ENCODE results near the gene WBP1.
"Not testable (repeated sequence)": the region's sequence is repeated elsewhere in the genome, so short reads cannot be mapped to it uniquely, and the experiment has no call there.

The WBP1 gene

GRCh38 chr2:74458132-74458937 lies at the start of gene WBP1:
TSS of gene WBP1 (plus strand) at chr2:74458438. CDS start at chr2:74458603, 165 bp downstream.
- DNase-seq, result peak; percentile 100

GRCh38 chr2:74413001-74413698 lies 45.1 kb upstream of the WBP1 start:
- DNase-seq, result no peak

DNA sequence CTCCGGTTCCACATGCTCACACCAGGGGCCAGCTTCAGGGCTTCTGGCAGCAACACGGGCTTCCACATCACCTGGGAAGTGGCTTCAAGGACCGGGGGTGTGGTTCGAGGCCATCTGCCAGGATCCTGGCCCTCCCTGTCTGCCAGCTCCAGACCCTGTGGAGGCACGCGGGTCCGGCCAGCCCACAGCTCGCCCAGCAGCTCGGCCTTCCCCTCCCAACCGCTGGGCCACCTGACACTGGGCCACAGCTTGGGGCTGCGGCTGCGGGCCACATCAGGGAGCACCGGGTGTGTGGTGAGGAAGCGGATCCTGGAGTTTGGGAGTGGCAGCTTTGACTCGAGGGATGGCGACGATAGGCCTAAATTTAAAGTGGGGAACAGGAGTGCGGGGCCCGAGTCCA lies 43.8 kb upstream of the WBP1 start:
- DNase-seq, result no peak

GRCh38 chr2:74414881-74415761 lies 43.1 kb upstream of the WBP1 start:
- peak; percentile 22 for DNase-seq

- DNase-seq, result peak; percentile 16
These were observed 42.4 kb upstream of the WBP1 start for GRCh38 chr2:74415762-74416395.

GRCh38 chr2:74416778-74417177 lies 41.5 kb upstream of the WBP1 start:
- no peak for DNase-seq

GRCh38 chr2:74417197-74417596 lies 41.0 kb upstream of the WBP1 start:
- no peak for DNase-seq

DNA sequence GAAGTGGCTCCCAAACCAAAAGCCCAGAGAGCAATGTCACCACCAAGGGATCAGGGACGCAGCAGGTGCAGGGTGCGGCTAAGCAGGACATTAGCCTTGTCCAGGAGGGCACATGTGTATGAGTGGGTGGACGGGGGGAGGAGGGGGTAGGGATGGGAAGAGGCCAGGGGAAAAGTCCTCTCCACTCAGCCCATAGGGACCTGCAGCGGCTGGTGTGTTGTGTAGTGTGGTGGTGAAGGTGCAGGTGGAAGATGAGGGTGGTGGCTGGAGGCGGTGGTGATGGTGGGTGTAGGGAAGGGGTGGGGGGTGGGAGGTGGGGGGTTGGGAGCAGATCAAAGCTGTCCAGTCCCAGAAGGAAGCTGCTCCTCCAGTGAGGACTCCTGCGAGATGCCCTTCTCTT lies 40.5 kb upstream of the WBP1 start:
- no peak for DNase-seq

GRCh38 chr2:74418312-74418711 lies 39.9 kb upstream of the WBP1 start:
- DNase-seq, result no peak

DNA sequence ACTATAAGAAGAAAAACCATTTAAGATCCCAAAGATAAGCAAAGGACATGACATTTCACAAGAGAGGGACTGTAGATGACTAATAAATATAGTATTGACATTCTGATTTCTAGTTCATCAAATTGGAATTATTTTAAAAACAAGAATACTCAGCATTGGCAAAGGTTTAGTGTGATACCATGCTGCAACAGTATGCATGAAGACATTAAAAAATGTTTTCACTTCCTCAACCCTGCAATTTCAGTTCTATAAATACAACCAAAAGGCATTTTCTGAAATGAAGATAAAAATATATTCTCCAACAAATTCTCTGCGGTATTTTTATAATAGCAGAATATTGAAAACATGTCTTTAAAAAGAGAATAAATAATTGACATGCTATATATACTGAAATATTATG lies 38.9 kb upstream of the WBP1 start:
- DNase-seq, result no peak

DNA sequence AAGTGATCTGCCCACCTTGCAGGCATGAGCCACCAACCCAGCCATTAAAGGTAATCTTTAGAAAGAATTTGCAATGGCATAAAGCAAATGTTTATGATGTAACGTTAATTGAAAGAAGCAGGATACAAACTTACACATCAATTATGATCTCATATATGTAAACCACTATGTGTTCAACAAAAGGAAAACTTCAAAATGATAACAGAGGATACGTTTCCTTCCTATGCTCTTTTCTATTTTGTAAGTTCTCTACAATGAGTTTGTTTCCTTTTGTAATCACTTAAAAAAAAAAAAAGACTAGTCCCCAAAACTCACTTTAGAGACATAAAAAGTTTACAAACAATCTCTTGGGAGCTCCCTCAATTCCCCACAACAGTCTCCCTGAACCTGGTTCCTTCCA lies 38.2 kb upstream of the WBP1 start:
- DNase-seq, result no peak

DNA sequence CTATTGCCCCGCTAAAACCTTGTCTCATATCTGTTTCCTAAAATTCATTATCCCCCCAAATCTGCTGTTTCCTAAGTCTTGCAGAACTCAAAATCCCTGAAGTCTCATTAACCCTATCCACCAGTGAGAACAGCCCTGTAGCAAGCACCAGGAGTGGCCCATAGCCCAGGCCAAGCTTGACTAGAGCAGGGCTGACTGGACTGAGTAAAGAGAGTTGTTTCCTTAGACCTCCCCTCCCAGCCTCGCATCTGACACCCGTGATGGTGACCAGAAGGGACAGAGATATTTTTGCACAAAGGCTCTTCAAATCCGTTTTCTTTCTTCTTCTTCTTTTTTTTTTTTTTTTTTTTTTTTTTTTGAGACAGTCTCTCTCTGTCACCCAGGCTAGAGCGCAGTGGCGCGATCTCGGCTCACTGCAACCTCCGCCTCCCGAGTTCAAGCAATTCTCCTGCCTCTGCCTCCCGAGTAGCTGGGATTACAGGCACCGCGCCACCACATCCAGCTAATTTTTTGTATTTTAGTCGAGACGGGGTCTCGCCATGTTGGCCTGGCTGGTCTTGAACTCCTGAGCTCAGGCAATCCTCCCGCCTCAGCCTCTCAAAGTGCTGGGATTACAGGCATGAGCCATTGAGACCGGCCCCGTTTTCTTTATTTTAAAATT lies 37.7 kb upstream of the WBP1 start:
- DNase-seq, result not testable (repeated sequence)

DNA sequence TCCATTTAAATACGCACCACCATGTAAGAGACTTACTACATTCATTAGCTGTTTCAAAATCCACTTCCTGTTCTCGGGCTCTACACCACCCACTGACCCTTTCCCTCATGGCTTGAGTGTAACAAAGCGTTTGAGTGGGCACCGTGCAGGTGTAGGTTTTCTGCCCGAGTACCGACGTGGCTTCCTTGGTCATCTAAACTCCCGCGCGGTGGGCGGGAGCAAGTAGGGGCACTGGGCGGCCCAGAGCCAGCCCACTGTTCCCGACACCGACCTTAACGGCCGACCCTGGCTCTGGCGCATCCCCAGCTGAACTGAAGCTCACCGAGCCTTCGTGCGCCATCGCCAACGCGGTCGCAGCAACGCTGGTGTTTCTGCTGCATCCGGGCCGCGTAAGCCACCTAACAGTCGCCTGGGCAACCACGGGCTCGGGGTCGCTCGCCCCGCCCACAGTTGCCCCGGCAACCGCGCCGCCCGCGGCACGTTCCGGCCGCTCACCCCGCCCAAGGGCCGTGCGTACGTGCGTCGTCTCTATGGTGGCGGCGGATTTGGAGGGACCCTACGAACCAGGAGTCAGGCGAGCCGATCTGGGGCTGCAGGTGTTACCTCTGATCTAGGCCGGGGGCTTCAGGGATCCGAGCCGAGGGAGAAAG lies 36.9 kb upstream of the WBP1 start, which contains the start of the genes C2orf81 and WDR54:
Gene C2orf81 (minus strand): TSS at position 399 of the 650 bp plus-strand sequence. CDS start 59 bp downstream, at position 340.
Gene WDR54 (plus strand): TSS at position 510 of the 650 bp plus-strand sequence. CDS start 424 bp downstream, outside the sequence.
- DNase-seq, result peak; percentile 93

DNA sequence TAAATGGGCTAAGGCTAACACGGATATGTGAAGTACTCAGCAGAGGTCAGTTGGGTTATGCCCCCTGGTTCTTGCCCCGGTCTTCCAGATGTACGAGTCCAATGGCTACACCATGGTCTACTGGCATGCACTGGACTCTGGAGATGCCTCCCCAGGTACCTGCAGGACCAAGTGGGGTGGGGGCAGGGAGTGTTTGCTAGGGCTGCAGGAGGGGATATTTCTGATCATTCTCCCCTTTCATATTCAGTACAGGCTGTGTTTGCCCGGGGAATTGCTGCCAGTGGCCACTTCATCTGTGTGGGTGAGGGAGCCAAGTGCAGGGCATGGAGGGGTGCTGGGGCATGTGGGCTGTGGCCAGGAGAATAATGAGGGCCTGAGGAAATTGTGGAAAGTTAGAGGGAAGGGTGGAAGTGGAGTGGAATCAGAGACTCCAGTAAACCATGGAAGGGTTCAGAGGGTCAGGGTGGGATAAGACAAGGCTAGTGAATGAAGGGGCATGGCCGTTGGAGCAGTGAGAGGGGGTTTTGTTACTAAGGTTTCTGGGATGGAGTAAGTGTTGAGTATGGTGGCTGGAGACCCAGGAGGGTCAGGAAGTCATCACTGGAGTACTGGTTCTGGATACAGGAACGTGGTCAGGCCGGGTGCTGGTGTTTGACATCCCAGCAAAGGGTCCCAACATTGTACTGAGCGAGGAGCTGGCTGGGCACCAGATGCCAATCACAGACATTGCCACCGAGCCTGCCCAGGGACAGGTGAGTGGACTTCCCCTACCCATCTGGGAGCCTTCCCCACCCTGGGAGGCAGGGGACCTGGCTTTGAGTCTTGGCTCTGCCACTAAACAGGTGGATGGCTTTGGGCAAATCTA lies 34.8 kb upstream of the WBP1 start:
- no peak for DNase-seq

DNA sequence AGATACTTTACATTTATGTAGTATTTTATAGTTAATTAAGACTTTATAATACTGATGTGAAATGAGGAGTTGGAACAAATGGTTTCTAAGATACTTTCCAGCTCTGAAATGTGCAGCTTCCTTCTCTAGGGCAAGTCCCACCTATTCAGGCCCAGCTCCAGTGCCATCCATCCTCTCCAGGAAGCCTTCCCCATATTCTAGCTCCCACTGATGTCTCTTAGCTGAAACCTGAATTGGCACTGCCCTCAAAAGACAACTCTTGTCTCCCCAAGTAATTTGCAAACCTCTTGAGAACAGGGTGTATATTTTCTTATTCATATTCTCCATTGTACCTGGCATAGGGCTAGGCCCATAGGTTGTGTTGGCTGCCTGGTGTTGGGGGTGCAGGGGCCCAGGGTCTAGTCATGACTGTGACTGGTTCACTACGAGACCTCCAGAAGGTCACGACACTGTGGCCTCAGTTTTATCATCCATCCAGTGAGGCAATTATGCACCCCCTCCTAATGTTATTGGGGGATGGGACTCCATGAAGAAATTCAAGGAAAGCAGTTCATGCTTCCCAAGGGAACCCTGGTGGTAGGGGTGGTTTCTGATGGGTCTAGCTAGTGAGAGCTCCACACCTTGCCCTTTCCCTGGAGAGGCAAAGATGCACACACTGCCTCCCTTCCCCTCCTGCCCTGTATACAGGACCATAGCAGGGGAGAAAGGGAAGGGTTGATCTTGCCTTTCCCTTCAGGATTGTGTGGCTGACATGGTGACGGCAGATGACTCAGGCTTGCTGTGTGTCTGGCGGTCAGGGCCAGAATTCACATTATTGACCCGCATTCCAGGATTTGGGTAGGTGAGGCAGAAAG lies 33.9 kb upstream of the WBP1 start:
- no peak for DNase-seq

GRCh38 chr2:74424995-74425406 lies 33.2 kb upstream of the WBP1 start:
- no peak for DNase-seq

DNA sequence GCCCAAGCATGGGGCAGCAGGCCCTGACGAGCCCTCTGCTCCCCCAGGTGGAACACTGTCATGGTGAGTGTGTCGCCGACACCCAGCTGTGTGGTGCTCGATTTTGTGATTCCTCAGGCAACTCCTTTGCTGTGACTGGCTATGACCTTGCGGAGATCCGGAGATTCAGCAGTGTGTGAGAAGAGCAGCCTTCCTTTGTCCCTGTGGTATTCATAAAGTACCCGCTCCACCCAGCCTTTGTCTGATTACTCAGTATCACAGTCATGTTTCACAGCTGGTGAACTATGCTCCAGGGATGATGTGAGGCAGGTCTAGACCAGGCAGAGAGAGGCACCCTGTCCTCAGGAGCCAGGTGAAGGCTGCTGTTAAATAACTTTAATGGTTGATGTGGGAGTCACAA lies 32.7 kb upstream of the WBP1 start:
- no peak for DNase-seq

DNA sequence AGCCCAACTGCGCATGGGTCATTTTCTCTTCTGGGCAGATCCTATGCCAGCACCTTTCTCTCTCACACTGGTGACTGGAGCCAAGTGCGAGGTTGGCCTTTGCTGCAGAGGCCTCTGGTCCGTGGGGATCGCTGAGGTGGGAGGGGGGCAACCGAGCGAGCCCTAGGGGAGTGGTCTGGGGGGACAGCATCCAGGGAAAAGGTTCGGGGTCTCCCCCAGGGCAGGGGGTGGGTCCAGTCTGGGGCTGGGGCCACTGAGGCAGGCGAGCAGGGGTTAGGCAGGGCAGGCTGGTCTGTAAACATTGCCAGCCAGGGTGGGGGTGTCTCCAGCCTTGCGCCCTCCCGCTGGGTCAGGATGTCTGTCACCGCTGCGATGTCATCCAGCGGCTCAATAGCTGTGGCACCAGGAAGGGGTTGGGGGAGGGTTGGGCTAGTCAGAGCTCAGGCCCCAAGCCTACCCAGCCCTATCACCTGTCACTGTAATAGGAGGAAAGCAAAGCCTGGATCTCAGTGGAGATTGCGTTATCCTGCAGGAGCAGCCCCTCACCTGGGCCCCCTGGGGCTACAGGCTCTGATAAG lies 32.0 kb upstream of the WBP1 start:
- DNase-seq, result no peak

- DNase-seq, result no peak
These were observed 30.7 kb upstream of the WBP1 start for GRCh38 chr2:74427551-74427950.

Measured in DMS153 (cell line).